GM12865 (cell line): ENCODE data around the gene TRIM31.
A peak's percentile ranks its signal among the peaks of the same experiment; 100 is the strongest.
"Not testable (repeated sequence)": the region's sequence is repeated elsewhere in the genome, so short reads cannot be mapped to it uniquely, and the experiment has no call there.

Source experiments
- DNase-seq: peaks from one replicate; pipeline ENCODE4 v3.0.0; 2010; ENCODE audit warnings: low read depth
- H3K4me3 ChIP-seq: 2 replicates; pipeline ENCODE4 v1.5.1; 2011; ENCODE audit warnings: mild to moderate bottlenecking, low read depth, low read length, control low read depth
- CTCF ChIP-seq: IDR thresholded peaks from 2 replicates; pipeline ENCODE4 v1.5.1; 2011; ENCODE audit warnings: low read length, control low read depth, low read depth, inconsistent platforms; ENCODE audit not compliant: insufficient read depth; ENCODE audit errors: missing control alignments

Gene TRIM31

GRCh38 chr6:30149234-30149633 lies 36.3 kb upstream of the TRIM31 start:
- TF ChIP-seq CTCF, result no peak
- no peak for DNase-seq
- no peak overlapping the region for H3K4me3 ChIP-seq

- no peak for TF ChIP-seq CTCF
- DNase-seq, result peak; percentile 16
These were observed 34.2 kb upstream of the TRIM31 start for GRCh38 chr6:30147096-30147495.

GRCh38 chr6:30145818-30146217 lies 32.9 kb upstream of the TRIM31 start:
- TF ChIP-seq CTCF, result no peak
- DNase-seq, result no peak
- H3K4me3 ChIP-seq, result no peak overlapping the region

More at GRCh38 chr6:30147096-30147495, 34.2 kb upstream of the TRIM31 start:
- no peak overlapping the region for H3K4me3 ChIP-seq

- no peak overlapping the region for H3K4me3 ChIP-seq
- no peak for DNase-seq
- no peak for TF ChIP-seq CTCF
These were observed 31.9 kb upstream of the TRIM31 start for GRCh38 chr6:30144811-30145210.

GRCh38 chr6:30143780-30144179 lies 30.9 kb upstream of the TRIM31 start:
- no peak for DNase-seq
- TF ChIP-seq CTCF, result no peak
- H3K4me3 ChIP-seq, result no peak overlapping the region

- no peak overlapping the region for H3K4me3 ChIP-seq
- no peak for DNase-seq
- no peak for TF ChIP-seq CTCF
These were observed 29.8 kb upstream of the TRIM31 start for GRCh38 chr6:30142665-30143064.

- DNase-seq, H3K4me3 ChIP-seq: not testable (repeated sequence)
These were observed 27.4 kb upstream of the TRIM31 start for GRCh38 chr6:30140240-30140639.
